ENCODE data around the gene PREX1.
A peak's percentile ranks its signal among the peaks of the same experiment; 100 is the strongest.

PREX1 gene

DNA sequence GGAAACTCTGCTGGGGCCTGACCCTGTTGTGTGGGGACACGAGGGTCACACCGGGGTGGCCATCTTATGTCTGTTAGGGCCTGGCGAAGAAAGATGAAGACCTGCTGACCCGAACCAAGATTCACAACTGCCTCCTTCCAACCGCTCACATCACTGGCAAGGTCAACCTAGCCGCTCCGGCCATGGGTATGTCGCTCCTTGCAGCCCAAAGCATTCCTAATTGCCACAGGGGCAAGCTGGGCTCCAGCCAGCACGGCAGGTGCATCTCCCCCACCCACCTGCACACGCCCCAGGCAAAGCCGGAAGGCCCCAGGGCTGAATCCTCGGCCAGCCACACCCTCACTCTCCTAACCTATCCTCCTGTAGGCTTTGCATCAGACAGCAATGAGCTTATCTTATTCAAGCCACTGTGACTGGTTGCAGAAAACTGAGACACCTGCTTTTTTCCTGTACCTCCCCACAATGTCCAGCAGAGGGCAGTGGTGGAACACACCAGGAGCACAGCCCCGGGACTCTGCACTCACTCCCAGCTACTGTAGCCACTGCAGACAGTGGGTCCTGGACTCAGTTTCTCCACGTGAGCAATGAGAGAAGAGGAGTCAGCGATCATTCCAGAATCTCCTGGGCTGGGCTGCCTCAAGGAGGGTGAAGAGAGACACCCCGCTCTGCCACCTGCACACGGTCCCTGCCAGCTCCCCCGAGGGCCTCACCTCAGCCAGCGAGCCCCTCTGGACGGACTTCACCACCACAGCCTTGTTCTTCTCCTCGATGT is 170.2 kb downstream of the PREX1 start:
- no peak overlapping the region for H3K27ac ChIP-seq
- no peaks in the 10 kb centered on the region for H3K27me3 ChIP-seq (replicated peaks)
- TF ChIP-seq, protein P1, sequence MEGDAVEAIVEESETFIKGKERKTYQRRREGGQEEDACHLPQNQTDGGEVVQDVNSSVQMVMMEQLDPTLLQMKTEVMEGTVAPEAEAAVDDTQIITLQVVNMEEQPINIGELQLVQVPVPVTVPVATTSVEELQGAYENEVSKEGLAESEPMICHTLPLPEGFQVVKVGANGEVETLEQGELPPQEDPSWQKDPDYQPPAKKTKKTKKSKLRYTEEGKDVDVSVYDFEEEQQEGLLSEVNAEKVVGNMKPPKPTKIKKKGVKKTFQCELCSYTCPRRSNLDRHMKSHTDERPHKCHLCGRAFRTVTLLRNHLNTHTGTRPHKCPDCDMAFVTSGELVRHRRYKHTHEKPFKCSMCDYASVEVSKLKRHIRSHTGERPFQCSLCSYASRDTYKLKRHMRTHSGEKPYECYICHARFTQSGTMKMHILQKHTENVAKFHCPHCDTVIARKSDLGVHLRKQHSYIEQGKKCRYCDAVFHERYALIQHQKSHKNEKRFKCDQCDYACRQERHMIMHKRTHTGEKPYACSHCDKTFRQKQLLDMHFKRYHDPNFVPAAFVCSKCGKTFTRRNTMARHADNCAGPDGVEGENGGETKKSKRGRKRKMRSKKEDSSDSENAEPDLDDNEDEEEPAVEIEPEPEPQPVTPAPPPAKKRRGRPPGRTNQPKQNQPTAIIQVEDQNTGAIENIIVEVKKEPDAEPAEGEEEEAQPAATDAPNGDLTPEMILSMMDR (IDR thresholded peaks at IDR 0.05; ENCODE audit: low read depth, low read length, missing control alignments): peak; percentile 95
- peaks cover 30% of the 10 kb centered on the region for H3K36me3 ChIP-seq (replicated peaks)
- in situ Hi-C loops (cut with HindIII; ENCODE audit: low pct_ligation_motif_present, low sequenced_read_pairs): loop anchor here (25.0 kb wide), 1 partner anchor 255 kb away; the partner anchor contains the start of gene ARFGEF2
- H3K4me3 ChIP-seq (ENCODE audit: low read depth, low read length): no peak overlapping the region
- DNase-seq: peak; percentile 69

DNA sequence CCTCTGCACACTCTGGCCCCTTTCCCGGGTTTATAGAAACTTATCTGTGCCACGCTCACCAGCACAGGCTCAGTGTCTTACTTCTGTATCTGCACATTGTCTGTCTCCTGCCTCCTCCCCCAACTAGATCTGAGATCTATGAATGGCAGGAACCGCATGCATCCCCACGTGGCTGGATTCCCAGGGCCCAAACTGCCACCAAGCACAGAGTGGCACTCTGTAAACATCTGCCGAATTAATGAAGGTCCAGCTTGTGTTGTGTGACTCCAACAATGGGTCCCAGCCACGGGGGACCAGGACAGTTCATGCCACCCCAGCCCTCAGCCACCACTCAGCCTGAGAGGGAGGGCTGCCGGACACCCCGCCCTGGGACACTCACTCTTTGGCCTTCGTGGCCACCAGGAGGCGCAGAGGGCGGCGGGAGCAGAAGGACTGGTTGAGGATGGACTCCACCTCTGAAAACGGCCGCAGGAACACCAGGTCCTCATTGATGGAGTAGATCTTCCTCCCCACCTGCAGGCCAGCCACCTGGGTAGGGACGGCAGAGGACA is 171.1 kb downstream of the PREX1 start:
- Histone ChIP-seq H3K4me3 (ENCODE audit: low read depth, low read length) (no peak overlapping the region), H3K27me3 (replicated peaks) (no peaks in the 10 kb centered on the region), H3K27ac (no peak overlapping the region), H3K36me3 (replicated peaks) (peaks cover 32% of the 10 kb centered on the region)
- DNase-seq: no peak
- TF ChIP-seq, protein P1 (IDR thresholded peaks at IDR 0.05; ENCODE audit: low read depth, low read length, missing control alignments): peak; percentile 45
- in situ Hi-C loops (cut with HindIII; ENCODE audit: low pct_ligation_motif_present, low sequenced_read_pairs): loop anchor here (25.0 kb wide), 1 partner anchor 256 kb away; the partner anchor contains the start of gene ARFGEF2

GRCh38 chr20:48656137-48656536 is 171.7 kb downstream of the PREX1 start:
- Histone ChIP-seq H3K36me3 (replicated peaks) (peaks cover 36% of the 10 kb centered on the region), H3K27me3 (replicated peaks) (no peaks in the 10 kb centered on the region), H3K27ac (no peak overlapping the region), H3K4me3 (ENCODE audit: low read depth, low read length) (no peak overlapping the region)
- DNase-seq: no peak
- TF ChIP-seq, protein P1 (IDR thresholded peaks at IDR 0.05; ENCODE audit: low read depth, low read length, missing control alignments): no peak
- in situ Hi-C loops (cut with HindIII; ENCODE audit: low pct_ligation_motif_present, low sequenced_read_pairs): loop anchor here (25.0 kb wide), 1 partner anchor 256 kb away; the partner anchor contains the start of gene ARFGEF2

DNA sequence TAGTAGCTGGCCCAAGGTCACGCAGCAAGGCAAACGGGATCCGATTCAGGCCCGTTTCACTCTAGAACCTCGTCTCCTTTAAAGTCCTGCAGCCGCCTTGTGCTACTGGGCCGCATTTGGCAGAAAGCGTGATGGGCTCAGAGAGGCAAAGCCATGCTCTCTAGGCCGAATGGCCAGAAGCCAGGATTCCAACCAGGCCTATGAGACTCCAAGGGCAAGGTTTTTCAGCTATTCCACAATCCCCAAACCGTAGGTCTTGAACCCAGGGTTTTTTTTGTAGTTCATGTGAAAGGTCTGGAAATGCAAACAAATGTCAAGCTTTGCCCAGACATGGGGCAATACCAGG is 174.1 kb downstream of the PREX1 start:
- DNase-seq: no peak
- no peak overlapping the region for H3K4me3 ChIP-seq (ENCODE audit: low read depth, low read length)
- no peaks in the 10 kb centered on the region for H3K27me3 ChIP-seq (replicated peaks)
- TF ChIP-seq, protein P1 (IDR thresholded peaks at IDR 0.05; ENCODE audit: low read depth, low read length, missing control alignments): no peak
- H3K27ac ChIP-seq: no peak overlapping the region
- H3K36me3 ChIP-seq (replicated peaks): peaks cover 52% of the 10 kb centered on the region
- in situ Hi-C loops (cut with HindIII; ENCODE audit: low pct_ligation_motif_present, low sequenced_read_pairs): loop anchor here (25.0 kb wide), 1 partner anchor 259 kb away; the partner anchor contains the start of gene ARFGEF2

DNA sequence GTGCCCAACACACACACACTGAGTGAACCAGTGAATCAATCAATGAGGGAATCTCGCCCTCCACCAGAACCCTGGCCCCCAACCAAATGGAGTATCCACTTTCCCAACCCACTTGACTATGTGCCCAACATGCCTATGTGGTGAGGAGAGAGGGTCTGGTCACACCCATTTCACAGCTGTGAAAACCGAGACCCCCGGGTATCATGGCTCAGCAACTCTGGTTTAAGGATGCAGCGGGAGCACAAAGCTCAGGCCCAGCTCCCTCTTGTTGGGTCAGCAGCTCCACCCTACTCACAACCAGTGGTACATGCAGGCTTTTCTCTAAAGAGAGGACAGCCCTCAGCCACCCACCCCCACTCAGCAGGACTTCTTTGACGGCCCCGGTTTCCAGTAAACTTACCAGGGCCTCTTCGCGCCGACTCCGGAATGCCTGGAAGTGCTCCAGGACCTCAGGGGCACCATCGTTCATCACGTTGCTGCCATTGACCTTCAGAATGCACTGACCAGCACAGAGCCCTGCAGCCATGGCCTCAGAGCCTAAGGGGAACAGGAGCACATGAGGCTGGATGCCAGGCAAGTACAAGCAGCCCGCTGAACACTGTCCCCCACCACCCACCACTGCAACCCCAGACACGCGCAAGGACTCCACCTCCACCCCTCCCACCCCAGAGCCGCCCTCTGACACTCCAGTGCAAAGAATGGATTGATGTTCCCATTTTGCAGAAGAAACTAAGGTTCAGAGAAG is 174.7 kb downstream of the PREX1 start:
- TF ChIP-seq, protein P1 (IDR thresholded peaks at IDR 0.05; ENCODE audit: low read depth, low read length, missing control alignments): no peak
- DNase-seq: no peak
- no peak overlapping the region for H3K27ac ChIP-seq
- H3K36me3 ChIP-seq (replicated peaks): peaks cover 50% of the 10 kb centered on the region
- no peaks in the 10 kb centered on the region for H3K27me3 ChIP-seq (replicated peaks)
- in situ Hi-C loops (cut with HindIII; ENCODE audit: low pct_ligation_motif_present, low sequenced_read_pairs): loop anchor here (25.0 kb wide), 1 partner anchor 259 kb away; the partner anchor contains the start of gene ARFGEF2
- no peak overlapping the region for H3K4me3 ChIP-seq (ENCODE audit: low read depth, low read length)
